Glomerular visceral epithelial cell (primary cell): ENCODE measurements around the gene TAF6L.
"Not testable (repeated sequence)": the region's sequence is repeated elsewhere in the genome, so short reads cannot be mapped to it uniquely, and the experiment has no call there.

Experiments
- DNase-seq: peaks from one replicate; pipeline ENCODE4 v3.0.0-alpha.2; 2016; ENCODE audit errors: extremely low spot score

The TAF6L gene

GRCh38 chr11:62757846-62758788, 13.1 kb upstream of the TAF6L start:
- DNase-seq = no peak

- not testable (repeated sequence) for DNase-seq
These were observed 10.3 kb upstream of the TAF6L start for GRCh38 chr11:62760867-62761227.

- DNase-seq = no peak
These were observed 435 bp upstream of the TAF6L start for GRCh38 chr11:62770778-62771143.

GRCh38 chr11:62774407-62774806, 3.2 kb downstream of the TAF6L start:
- no peak for DNase-seq

GRCh38 chr11:62775646-62776045, 4.5 kb downstream of the TAF6L start:
- DNase-seq = no peak

GRCh38 chr11:62777389-62777788, 6.2 kb downstream of the TAF6L start:
- DNase-seq = no peak

- no peak for DNase-seq
These were observed 7.2 kb downstream of the TAF6L start for GRCh38 chr11:62778441-62778840.

- no peak for DNase-seq
These were observed 11.6 kb downstream of the TAF6L start for GRCh38 chr11:62782753-62783152.

GRCh38 chr11:62786318-62787004, 15.3 kb downstream of the TAF6L start:
- DNase-seq = peak; percentile 84

GRCh38 chr11:62787005-62787759, 16.0 kb downstream of the TAF6L start, which contains the start of gene TMEM179B:
Gene TMEM179B (plus strand): TSS chr11:62787402. CDS start chr11:62787432, 30 bp downstream.
- DNase-seq = peak; percentile 97

GRCh38 chr11:62788991-62789390, 17.8 kb downstream of the TAF6L start:
- DNase-seq = no peak

- no peak for DNase-seq
These were observed 18.4 kb downstream of the TAF6L start for GRCh38 chr11:62789576-62789975.

- peak; percentile 82 for DNase-seq
These were observed 20.5 kb downstream of the TAF6L start, which contains the start of gene TMEM223 for GRCh38 chr11:62791501-62792201. Gene TMEM223 (minus strand): TSS chr11:62792006. CDS start chr11:62791994, 12 bp downstream.

- peak; percentile 17 for DNase-seq
These were observed 21.0 kb downstream of the TAF6L start for GRCh38 chr11:62792202-62792575.

GRCh38 chr11:62794201-62794775, 23.1 kb downstream of the TAF6L start:
- DNase-seq = no peak

- DNase-seq = no peak
These were observed 25.1 kb downstream of the TAF6L start for GRCh38 chr11:62796281-62796680.

GRCh38 chr11:62799486-62799885, 28.3 kb downstream of the TAF6L start:
- DNase-seq = no peak

GRCh38 chr11:62801071-62801470, 29.9 kb downstream of the TAF6L start:
- DNase-seq = no peak

- peak; percentile 37 for DNase-seq
These were observed 33.3 kb downstream of the TAF6L start for GRCh38 chr11:62804310-62805075.
